GM18526 (cell line): ENCODE measurements around the gene CARD9.

Source experiments
- POLR2A ChIP-seq: IDR thresholded peaks from 3 replicates; pipeline ENCODE4 v1.6.1; 2011; ENCODE audit not compliant: insufficient read length; ENCODE audit errors: extremely low read depth

CARD9 gene, protein sequence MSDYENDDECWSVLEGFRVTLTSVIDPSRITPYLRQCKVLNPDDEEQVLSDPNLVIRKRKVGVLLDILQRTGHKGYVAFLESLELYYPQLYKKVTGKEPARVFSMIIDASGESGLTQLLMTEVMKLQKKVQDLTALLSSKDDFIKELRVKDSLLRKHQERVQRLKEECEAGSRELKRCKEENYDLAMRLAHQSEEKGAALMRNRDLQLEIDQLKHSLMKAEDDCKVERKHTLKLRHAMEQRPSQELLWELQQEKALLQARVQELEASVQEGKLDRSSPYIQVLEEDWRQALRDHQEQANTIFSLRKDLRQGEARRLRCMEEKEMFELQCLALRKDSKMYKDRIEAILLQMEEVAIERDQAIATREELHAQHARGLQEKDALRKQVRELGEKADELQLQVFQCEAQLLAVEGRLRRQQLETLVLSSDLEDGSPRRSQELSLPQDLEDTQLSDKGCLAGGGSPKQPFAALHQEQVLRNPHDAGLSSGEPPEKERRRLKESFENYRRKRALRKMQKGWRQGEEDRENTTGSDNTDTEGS

GRCh38 chr9:136373300-136374182 lies at the start of gene CARD9:
CARD9 (minus strand) TSS chr9:136373669; CDS start chr9:136372078, 1,591 bp downstream.
- no peak for TF ChIP-seq POLR2A

GRCh38 chr9:136422876-136423275 lies 49.4 kb upstream of the CARD9 start:
- no peak for TF ChIP-seq POLR2A

DNA sequence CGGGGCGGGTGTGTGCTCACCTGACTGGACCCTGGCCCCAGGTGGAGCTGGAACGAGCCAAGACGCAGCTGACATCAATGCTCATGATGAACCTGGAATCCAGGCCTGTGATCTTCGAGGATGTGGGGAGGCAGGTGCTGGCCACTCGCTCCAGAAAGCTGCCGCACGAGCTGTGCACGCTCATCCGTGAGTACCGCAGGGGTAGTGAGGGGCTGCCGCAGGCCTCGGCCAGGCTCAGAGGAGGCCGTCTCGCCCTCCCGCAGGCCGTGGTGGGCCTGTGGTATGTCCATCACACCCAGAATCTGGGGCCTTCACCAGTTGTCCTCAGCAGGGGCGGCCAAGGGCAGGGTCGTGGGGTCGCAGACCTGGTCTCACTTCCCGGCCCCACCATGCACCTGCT lies 48.3 kb upstream of the CARD9 start:
- no peak for TF ChIP-seq POLR2A

DNA sequence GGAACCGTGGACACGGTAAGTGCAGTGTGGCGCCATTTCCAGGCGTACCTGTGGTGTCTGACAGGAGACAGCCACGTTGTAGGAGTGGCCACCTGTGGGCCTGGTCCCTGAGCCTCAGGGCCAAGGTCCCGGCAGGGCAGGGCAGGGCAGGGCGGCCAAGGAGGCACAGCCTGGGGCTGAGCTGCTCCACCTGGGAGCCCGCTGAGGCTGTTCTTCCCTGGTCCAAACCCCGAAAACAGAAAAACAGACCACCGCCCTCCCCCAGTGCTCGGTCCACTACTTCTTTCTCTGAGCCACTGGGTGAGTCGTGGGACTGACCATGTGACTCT lies 45.6 kb upstream of the CARD9 start:
- no peak for TF ChIP-seq POLR2A

GRCh38 chr9:136418182-136419091 lies 45.0 kb upstream of the CARD9 start:
- TF ChIP-seq POLR2A = no peak

- no peak for TF ChIP-seq POLR2A
These were observed 43.4 kb upstream of the CARD9 start for GRCh38 chr9:136416914-136417313.

- TF ChIP-seq POLR2A = no peak
These were observed 43.0 kb upstream of the CARD9 start for GRCh38 chr9:136416427-136416826.

DNA sequence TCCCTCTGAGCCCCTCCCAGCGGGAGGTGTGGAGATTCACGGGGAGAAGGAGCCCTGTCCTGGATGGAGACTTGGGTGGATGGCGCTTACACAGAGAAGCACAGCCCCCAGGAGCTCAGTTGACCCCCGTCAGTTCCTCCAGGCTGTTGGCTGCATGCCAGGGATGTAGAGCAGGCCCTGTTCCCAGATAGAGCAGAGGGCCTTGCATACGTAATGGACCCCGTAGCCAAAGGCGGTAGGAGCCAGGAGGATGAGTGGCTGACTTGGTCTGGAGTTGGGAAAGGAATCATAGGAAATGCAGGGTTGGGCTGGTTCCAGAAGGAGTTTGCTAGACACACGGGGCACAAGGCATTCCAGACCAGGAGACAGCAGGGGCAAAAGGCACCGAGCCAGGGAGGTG lies 39.5 kb upstream of the CARD9 start:
- TF ChIP-seq POLR2A = no peak

DNA sequence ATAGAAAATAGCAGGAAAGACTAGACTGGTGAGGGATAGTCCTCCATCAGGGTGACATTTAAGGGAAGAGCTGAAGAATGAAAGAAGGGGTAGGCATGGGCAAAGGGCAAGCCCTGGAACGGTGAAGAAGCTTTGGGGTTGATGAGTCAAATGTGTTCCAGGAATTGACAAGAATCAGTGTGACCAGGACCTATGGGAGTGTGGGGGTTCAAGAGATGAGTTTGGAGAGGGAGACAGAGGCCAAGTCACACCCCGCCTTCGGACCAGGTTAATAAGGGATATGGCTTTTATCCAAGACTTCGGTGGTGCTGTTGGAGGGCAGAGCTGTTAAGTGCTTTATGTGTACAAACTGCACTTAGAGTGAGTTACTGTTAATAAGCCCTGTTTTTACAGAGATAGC lies 37.9 kb upstream of the CARD9 start:
- no peak for TF ChIP-seq POLR2A

DNA sequence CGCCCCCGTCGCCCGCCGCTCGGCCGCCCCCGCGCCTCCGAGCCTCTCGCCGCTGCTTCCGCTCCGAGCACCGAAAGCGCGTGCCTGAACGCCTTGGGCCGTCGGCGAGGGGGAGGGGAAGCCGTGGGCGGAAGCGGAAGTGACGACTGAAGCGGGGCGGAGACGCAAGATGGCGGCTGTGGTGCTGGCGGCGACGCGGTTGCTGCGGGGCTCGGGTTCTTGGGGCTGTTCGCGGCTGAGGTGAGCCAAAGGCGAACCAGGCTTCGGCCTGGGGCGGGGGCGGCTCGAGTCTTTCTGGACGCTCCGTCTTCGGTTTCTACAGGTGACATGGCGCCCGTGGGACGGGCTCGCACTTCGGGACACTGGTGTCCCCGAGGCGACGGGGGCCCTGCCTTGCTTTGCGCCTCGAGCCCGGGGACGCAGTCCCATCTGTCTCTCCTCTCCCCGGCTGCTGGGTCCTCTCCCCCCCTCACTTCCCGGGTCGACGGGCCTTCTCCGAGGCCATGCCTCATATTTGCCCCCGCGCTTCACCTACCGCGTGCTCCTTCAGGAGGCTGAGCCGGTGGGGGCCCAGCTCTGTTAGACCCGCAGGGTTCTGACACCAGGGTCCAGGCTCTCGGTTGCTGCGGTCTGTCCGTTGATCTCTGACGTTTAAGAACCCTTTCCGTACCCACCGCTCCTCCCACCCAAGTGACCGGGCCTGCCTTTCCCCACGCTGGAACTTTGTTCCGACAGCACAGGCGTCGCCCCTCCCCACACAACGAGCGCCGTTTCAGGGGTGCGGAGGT lies 37.2 kb upstream of the CARD9 start, which contains the start of the genes ENTR1 and PMPCA:
TSS of gene ENTR1 (minus strand) at position 115 of the 788 bp plus-strand sequence. CDS start 217 bp downstream, outside the sequence.
TSS of gene PMPCA (plus strand) at position 159 of the 788 bp plus-strand sequence. CDS start at position 170, 11 bp downstream.
- TF ChIP-seq POLR2A = peak; percentile 94

DNA sequence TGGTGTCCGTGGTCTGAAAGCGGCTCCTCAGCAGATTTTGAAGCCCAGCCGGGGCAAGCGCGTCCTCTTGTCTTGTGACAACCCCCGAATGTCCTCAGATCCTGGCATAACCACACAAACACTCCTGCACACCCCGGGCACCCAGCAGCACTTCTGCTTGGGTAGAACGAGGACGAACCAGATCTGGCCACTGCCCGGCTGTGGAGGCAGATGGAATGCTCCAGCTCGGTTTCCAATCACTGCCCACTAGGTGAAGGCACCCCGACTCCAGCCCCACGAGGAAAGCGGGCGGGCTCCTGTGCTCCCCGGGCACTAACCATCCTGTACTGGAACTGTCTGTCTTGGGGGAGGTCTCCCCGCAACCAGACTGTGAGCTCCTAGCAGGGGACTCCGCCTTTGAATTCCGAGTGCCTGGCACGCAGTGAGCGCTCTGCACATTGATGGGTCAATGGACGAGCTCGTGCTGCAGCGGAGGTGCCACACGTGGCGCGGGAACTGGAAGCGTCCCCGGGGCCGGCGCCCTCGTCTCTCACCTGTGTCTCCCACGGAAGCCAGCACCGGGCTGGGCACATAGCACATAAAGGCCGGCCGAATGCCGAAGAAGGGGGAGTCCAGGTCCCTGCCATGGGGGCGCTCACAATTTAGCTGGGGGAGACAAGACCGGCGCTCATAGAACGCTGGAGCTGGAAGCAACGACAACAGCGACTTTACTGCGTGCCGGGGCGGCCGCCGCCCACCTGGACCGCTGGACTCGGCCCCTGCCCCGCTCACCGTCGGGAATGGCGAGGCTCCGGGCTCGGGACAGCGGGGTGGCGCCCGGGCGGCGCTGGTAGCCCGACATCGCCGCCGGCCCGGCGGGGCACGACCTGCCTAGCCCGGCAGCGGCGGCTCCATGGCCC lies 36.3 kb upstream of the CARD9 start:
- no peak for TF ChIP-seq POLR2A

DNA sequence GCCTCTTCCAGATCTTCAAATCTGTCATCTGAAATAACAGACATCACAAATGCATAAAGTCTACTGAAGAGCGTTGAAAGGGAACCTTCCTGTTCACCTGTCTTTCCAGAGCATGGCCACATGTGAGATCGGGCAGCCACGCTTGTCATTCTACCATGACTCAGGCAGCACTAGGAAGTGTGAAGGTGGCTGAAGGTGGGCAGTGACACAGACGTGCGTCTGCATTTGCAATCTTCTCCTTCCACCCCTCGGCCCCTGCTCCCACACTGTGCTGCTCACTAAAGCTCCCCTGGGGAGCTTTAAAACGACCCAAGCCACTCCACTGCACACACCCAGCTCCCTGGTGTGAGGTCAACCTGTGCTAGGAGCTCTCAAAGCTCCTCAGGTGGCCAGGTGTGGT lies 34.4 kb upstream of the CARD9 start:
- no peak for TF ChIP-seq POLR2A

- no peak for TF ChIP-seq POLR2A
These were observed 32.0 kb upstream of the CARD9 start for GRCh38 chr9:136405481-136405880.

- no peak for TF ChIP-seq POLR2A
These were observed 31.3 kb upstream of the CARD9 start for GRCh38 chr9:136404801-136405136.
